Left ventricle myocardium inferior (tissue), 1 donor: ENCODE measurements around the gene NFIA. TPM values are rescaled to one million over a fixed set of nuclear protein-coding genes. Genes with fewer than 3 reads are reported as not detected.
"Not testable (repeated sequence)": the region's sequence is repeated elsewhere in the genome, so short reads cannot be mapped to it uniquely, and the experiment has no call there.

Experiments
- DNase-seq: peaks from one replicate; pipeline ENCODE4 v3.0.0-alpha.2; 2020
- H3K27ac ChIP-seq: fragments of 200-600 bp; replicated peaks from 2 replicates; pipeline ENCODE4 v1.8.0; 2021
- H3K27me3 ChIP-seq: fragments of 200-600 bp; 2 replicates; pipeline ENCODE4 v1.8.0; 2021; ENCODE audit warnings: low read depth
- H3K36me3 ChIP-seq: fragments of 200-600 bp; 2 replicates; pipeline ENCODE4 v1.8.0; 2021
- H3K4me1 ChIP-seq: fragments of 200-600 bp; 2 replicates; pipeline ENCODE4 v1.8.0; 2021
- H3K4me3 ChIP-seq: fragments of 200-600 bp; 2 replicates; pipeline ENCODE4 v1.8.0; 2021; ENCODE audit warnings: mild to moderate bottlenecking, moderate library complexity
- H3K9me3 ChIP-seq: fragments of 200-600 bp; replicated peaks from 2 replicates; pipeline ENCODE4 v1.8.0; 2021
- intact Hi-C: fragments of 100-400 bp; cut with micrococcal nuclease; formaldehyde crosslinking; loops from one replicate; pipeline ENCODE4 v1.11.0; 2022
- total RNA-seq: library from RNA; stranded (reverse); fragmentation: NEBNext Ultra II Directional; extraction: Animal tissue kit (Norgen Biotek cat#: 25700); gene quantifications from one replicate; pipeline ENCODE4 v1.2.1, GENCODE V29; 2021
- TF ChIP-seq, protein P1 (sequence below): fragments of 200-600 bp; IDR thresholded peaks from 2 replicates; pipeline ENCODE4 v1.8.0; 2021; ENCODE audit warnings: antibody characterized with exemption, mild to moderate bottlenecking, borderline replicate concordance
- donor health status: DM: no; HTN: yes; CAD: no; lungs with severe emphysema.

NFIA gene
- total RNA-seq, 1 donor from 2014 or later = 90.2 TPM

DNA sequence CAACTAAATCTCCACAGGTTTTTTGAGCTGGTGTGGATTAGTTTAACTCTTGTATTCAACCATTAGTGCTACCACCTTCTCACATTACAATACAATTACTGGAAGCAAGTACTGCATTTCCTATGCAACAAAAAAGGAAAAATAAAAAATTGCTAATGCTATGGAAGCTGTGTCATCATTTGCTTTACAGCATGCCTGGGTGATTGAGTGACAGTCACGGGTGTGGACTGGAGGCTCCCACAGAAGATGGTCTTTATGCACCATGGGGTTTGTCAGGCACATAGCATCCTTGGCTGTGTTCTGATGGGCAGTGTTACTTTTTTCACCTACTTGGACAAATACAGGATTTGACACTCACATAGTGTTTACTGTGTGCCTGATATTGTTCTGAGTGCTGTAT, 380.3 kb downstream of the NFIA start:
- H3K9me3 ChIP-seq = no peaks in the 10 kb centered on the region
- H3K27me3 ChIP-seq = no peaks in the 10 kb centered on the region
- no peak overlapping the region for H3K4me3 ChIP-seq
- no peak for DNase-seq
- TF ChIP-seq, protein P1, sequence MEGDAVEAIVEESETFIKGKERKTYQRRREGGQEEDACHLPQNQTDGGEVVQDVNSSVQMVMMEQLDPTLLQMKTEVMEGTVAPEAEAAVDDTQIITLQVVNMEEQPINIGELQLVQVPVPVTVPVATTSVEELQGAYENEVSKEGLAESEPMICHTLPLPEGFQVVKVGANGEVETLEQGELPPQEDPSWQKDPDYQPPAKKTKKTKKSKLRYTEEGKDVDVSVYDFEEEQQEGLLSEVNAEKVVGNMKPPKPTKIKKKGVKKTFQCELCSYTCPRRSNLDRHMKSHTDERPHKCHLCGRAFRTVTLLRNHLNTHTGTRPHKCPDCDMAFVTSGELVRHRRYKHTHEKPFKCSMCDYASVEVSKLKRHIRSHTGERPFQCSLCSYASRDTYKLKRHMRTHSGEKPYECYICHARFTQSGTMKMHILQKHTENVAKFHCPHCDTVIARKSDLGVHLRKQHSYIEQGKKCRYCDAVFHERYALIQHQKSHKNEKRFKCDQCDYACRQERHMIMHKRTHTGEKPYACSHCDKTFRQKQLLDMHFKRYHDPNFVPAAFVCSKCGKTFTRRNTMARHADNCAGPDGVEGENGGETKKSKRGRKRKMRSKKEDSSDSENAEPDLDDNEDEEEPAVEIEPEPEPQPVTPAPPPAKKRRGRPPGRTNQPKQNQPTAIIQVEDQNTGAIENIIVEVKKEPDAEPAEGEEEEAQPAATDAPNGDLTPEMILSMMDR = no peak
- intact Hi-C loops = no loop called here
- H3K4me1 ChIP-seq = no peaks in the 10 kb centered on the region
- peaks cover 7% of the 10 kb centered on the region for H3K36me3 ChIP-seq
- H3K27ac ChIP-seq = no peak overlapping the region

DNA sequence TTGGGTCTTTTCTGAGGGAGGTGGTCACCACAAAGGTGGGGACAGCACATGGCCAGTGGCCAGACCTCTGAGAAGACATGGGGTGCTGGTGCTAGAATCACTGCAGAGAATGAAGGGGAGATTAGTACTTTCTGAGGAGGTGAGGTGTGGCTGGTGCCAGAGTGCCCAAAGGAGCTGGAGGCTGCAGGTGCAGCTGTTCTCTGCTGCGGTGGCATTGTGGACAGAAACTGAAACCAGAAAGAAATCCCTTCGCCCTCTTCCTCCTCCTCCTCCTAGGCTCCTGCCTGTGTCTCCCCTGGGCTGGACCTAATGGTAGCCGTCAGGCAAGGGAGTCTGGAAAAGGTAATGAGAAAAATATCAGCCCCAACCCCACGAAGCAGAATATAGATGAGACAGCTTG, 380.9 kb downstream of the NFIA start:
- DNase-seq = no peak
- Histone ChIP-seq H3K9me3 (no peaks in the 10 kb centered on the region), H3K4me3 (no peak overlapping the region), H3K4me1 (no peaks in the 10 kb centered on the region), H3K36me3 (peaks cover 7% of the 10 kb centered on the region), H3K27me3 (no peaks in the 10 kb centered on the region), H3K27ac (no peak overlapping the region)
- intact Hi-C loops = no loop called here
- TF ChIP-seq, protein P1 = no peak

DNA sequence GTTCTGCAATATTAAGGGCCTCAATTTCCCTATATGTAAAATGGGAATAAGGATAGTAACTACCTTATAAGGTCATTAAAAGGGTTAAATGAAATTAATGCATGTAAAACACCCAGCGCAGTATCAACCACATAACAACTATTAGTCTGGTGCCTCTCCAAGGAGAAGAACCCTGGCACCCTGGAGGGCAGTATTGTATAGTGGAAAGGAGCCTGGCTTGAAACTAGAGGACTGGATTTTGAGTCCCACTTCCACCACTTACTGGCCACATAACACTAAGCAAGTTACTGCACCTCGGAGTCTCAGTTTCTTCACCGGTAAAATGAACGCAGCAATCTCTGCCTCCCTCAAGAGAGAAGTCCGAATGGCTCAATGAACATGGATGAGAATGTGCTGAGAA, 385.5 kb downstream of the NFIA start:
- H3K9me3 ChIP-seq, intact Hi-C loops, H3K4me1 ChIP-seq, H3K36me3 ChIP-seq, H3K4me3 ChIP-seq, H3K27ac ChIP-seq, DNase-seq, H3K27me3 ChIP-seq: not testable (repeated sequence)

DNA sequence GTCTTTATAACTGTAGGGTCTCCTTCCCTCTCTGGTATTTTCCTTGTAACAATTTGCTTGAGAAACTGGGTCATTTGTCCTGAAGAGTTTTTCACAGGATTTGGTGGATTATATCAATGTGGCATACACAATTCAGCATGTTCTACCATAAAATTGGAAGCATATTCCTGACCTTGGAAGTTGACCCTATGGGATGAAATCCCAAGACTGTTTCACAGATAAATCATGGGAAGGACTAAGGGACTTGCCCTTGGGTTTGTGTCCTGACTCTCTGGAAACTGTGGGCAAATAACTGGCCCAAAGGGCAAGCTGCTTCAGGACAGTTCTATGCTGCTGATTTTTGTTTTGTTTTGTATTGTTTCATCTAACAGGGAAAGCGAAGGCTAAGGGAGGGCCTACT, 387.0 kb downstream of the NFIA start:
- Histone ChIP-seq H3K4me3 (no peak overlapping the region), H3K9me3 (no peaks in the 10 kb centered on the region), H3K36me3 (no peaks in the 10 kb centered on the region), H3K27ac (no peak overlapping the region), H3K27me3 (no peaks in the 10 kb centered on the region), H3K4me1 (no peaks in the 10 kb centered on the region)
- DNase-seq = no peak
- TF ChIP-seq, protein P1 = no peak
- intact Hi-C loops = no loop called here

DNA sequence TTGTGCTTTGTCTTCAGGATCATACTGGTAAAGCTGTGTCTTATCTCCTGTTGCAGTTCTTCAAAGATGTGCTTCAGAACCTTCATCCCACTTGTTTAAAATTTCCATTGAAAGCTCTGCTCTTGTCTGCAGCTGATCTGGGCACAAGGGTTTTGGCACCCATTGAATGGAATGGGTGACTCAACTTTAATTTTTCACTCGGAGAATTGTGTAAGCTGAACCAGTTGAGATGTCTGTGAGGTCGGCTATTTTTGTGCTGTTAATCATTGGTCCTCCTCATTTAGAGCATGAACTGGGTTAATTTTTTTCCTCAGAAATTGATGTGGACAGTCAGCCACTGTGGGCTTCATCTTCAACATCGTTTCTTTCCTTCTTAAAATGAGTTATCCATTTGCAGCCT, 390.5 kb downstream of the NFIA start:
- intact Hi-C loops = no loop called here
- Histone ChIP-seq H3K4me1 (no peaks in the 10 kb centered on the region), H3K27ac (no peak overlapping the region), H3K36me3 (no peaks in the 10 kb centered on the region), H3K27me3 (peaks cover 4% of the 10 kb centered on the region), H3K4me3 (no peak overlapping the region), H3K9me3 (no peaks in the 10 kb centered on the region)
- no peak for DNase-seq
- TF ChIP-seq, protein P1 = no peak

DNA sequence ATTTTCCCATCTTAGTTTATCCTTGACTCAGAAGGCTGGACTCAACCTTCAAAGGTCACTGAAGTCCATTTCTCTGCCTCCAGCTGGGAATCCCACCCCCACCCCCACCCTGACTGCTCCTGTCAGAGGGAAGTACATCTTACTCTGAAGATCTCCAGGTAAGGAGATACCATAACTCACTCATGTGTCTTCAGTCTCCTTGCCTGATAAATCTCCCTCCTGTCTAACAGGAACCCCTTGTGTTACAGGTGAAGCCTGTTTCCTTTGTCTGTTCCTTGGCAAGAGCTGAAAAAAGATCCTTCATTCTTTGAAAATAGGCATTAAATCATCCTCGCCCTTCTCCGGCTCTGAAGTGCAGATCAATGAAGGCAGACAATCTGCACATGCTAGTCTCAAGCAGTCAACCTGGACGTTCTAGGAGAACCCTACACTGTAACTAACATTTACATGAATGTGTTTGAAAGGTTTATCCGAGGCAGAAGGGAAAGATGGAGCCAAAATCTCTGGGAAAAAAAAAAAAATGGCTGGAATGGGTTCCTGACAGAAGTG, 392.0 kb downstream of the NFIA start:
- TF ChIP-seq, protein P1 = no peak
- H3K4me3 ChIP-seq = no peak overlapping the region
- intact Hi-C loops = no loop called here
- no peak for DNase-seq
- H3K27me3 ChIP-seq = peaks cover 4% of the 10 kb centered on the region
- H3K27ac ChIP-seq = no peak overlapping the region
- H3K36me3 ChIP-seq = no peaks in the 10 kb centered on the region
- H3K4me1 ChIP-seq = no peaks in the 10 kb centered on the region
- no peaks in the 10 kb centered on the region for H3K9me3 ChIP-seq
